ENCODE results near the gene KYAT1.

The KYAT1 gene

DNA sequence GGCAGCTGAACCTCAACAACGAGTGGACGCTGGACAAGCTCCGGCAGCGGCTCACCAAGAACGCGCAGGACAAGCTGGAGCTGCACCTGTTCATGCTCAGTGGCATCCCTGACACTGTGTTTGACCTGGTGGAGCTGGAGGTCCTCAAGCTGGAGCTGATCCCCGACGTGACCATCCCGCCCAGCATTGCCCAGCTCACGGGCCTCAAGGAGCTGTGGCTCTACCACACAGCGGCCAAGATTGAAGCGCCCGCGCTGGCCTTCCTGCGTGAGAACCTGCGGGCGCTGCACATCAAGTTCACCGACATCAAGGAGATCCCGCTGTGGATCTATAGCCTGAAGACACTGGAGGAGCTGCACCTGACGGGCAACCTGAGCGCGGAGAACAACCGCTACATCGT is 26.6 kb upstream of the KYAT1 start:
- no peak for DNase-seq (ENCODE audit: low spot score)

DNA sequence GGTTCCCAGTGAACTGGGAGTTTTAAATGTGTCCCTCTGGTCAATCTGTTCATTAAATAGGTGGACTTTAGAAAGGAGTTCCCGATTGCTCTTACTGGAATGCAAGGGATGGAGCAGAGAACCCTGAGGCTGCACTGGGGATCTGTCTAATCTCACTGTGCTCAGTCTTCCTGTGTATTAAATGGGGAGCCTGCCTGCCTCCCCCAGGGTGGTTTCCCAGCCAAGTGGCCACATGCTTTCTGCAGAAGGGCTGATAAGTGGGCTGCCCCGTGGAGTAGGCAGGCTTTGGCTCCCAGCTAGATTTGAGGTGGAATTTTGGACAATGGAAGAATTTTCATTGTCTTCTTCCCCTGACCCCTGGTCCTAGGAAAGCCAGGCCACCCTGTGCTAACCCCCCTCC is 25.0 kb upstream of the KYAT1 start:
- no peak for DNase-seq (ENCODE audit: low spot score)

DNA sequence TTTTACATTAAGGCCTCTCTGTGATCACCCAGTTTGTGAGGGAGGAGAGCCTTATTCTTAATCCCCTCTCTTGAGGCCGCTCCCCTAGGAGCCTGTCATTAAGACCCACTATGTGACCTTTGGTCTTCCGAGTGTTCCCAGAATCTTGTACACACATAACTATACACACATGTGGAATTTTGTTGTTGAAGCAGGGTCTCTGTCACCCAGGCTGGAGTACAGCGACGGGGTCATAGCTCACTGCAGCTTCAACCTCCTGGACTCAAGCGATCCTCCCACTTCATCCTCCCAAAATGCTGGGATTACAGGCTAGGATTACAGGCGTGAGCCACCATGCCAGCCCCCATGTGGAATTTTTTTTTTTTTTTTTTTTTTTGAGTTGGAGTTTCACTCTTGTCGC is 24.2 kb upstream of the KYAT1 start:
- no peak for DNase-seq (ENCODE audit: low spot score)

DNA sequence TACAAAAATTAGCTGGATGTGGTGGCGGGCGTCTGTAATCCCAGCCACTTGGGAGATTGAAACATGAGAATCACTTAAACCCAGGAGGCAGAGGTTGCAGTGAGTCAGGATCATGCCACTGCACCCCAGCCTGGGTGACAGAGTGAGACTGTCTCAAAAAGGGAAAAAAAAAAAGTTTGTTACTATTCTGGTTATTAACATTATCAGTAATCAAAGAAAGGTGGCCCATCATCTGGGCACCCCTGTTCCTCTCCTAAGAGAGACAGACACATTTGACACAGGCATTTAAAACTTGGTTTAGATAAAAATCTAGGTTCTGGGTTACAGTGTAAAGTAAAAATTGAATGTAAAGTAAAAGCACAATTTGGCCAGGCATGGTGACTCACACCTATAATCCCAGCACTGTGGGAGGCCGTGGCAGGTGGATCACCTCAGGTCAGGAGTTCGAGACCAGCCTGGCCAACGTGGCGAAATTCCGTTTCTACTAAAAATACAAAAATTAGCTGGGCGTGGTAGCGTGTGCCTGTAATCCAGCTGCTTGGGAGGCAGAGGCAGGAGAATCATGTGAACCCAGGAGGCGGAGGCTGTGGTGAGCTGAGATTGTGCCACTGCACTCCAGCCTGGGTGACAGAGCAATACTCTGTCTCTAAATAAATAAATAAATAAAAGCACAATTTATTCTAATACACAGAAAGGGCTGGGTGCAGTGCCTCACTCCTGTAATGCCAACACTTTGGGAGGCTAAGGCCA is 22.3 kb upstream of the KYAT1 start:
- no peak for DNase-seq (ENCODE audit: low spot score)

DNA sequence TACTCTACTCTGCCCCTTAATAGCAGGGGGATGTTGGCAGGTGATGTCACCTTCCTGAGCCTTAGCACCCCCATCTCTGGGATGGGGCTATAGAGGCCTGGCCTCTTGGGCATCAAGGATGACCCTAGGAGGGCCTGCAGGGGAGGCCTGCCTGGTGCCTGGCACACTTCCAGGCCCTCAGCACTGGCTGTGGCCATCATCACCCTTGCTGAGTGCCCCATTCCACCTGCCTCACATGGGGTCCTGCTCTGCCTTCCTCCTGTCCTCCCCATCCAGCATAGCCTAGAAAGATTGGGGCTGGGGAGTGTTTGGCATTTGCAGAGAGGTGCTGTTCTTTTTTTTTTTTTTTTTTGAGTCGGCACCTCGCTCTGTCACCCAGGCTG is 21.3 kb upstream of the KYAT1 start:
- DNase-seq (ENCODE audit: low spot score), result no peak

DNA sequence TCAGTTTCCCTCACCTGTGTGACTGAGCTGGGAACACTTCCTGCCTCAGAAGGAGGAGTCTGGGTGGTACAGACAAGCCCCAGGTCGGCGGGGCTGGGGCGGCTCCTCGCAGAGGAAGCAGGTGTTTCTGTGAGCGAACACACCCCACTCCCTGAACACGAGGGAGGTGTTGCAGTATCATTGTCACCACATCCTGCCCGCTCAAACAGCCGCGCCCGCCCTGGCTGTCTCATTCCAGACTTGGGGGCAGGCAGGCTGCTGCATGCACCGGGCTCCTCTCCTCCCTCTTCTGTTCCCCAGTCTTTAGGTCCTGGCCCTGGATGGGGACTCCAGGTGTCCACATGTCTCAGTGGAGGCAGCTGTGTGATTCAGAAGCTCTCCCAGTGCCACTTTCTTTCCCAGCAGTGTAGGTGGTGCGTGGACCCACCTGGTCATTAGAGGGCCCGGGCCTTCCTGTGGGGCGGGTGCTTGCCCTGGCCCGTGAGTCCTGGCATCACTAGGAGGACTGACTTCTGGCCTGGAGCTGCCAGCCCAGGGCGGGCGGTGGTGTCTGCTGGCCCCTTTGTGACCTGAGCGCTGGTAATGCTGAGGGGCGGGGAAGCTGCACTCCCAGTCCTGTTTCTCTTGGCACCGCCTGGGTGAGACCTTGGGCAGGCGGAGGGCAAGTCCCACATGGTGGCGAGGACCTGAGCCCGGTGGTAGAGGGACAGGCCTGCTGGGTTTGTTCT is 20.8 kb upstream of the KYAT1 start:
- no peak for DNase-seq (ENCODE audit: low spot score)

DNA sequence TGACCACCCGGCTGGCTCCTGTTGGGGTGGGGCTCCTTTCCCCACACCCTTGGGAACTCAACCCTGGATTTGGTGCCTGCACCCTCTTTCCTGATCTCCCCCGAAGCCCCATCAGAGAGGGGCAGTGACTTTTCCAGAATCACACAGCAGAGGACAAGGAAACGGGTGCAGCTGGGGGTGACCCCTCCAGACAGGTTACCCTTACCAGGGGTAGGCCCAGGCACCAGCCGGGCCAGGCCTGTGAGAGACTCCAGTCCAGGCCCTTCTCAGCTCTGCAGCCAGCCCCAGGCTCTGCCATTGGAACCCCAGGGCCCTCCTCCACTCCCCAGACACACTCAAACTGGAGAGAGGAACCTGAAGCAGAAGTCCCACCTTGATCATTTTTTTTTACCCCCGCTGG is 20.1 kb upstream of the KYAT1 start:
- no peak for DNase-seq (ENCODE audit: low spot score)

DNA sequence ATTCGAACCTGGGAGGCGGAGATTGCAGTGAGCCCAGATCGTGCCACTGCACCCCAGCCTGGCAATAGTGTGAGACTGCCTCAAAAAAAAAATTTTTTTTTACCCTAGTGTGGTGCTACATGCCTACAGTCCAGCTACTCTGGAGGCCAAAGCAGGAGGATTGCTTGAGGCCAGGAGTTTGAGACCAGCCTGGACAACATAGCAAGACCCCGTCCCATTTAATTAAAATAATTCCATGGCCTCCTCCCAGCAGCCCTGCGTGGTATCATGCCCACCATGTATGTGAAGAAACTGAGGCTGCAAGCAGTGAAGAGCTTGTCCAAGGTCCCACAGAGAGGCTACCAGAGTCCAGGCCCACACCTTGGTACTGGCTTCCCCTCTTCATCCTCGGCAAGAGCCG is 19.6 kb upstream of the KYAT1 start:
- no peak for DNase-seq (ENCODE audit: low spot score)

DNA sequence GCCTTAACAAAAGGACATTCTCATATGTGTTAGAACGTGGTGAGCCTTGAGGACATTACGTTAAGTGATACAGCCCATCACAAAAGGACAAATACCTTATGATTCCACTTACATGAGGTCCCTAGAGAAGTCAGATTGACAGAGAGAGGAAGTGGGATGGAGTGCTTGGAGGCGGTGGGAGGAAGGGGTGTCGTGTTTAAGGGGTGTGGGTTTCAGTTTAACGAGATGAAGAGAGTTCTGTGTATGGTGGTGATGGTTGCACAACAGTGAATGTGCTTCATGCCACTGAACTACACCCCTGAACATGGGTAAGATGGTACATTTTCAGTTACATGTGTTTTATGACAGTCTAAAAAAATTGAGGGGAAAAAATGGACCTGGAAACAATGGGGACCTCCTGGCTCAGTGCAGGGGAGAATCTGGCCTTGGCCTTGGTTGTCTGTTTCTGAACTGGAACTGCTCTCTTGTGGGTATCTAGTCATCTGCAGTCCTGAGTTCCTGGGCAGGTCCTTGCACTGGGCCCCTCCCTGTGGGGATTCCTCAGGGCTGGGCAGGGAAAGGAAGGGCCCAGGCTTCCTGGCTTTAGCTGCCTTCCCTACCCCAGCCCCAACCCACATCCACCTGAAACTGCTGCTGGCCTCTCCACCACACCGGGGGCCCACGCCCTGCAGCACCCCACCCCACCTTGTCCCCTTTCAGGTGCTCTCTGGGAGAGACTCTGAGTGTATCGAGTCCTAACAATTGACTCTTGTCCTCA is 18.0 kb upstream of the KYAT1 start:
- peak; percentile 31 for DNase-seq (ENCODE audit: low spot score)

DNA sequence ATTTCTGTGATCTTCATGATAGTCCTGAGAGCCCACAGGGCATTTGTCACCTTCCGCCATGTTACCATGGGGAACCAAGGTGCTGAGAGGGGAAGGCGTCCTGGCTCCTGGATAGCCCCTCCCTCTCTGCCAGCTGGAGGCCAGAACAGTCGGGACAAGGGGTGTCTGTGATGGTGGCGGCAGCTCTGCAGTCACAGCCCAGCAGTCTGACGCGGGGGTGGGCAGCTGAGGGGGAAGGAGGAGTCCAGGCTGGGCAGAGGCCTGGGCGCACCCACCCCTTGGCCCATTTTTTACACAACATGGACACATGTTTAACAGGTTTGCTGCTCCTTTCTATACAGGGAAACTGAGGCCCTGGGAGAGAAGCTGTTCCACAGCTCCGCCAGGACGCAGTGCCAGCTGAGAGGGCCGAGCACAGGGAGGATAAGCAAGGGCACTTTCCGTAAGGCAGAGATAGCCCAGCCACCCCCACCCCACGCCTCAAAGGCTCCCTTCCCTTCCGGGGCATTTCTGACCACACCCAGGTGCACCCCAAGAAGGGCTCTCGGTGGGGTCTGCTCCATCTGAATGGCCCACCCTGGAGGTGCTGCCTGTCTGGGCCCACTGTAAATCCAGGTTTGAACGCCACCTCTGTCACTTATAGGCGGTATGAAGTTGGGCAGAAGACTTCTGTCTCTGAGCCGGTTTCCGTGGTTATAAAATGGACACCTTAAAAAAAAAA is 17.3 kb upstream of the KYAT1 start:
- DNase-seq (ENCODE audit: low spot score), result no peak

DNA sequence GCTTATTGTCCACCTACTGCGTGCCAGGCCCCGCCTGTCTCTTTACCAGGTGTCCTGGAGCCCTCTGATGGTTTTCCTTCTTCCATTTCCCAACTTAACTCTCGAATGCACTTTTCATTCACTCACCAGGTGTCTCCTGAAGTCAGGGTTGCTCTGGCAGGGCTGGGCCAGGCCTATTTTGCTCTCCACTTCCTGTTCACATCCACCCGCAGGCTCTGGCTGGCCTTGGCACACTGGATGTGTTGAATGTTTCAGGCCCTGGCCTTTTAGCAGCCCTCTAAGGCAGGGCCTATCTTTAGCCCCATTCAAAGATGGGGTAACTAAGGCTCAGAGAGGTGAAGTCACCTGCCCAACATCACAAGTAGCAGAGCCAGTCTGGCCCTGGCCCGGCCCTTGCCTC is 16.6 kb upstream of the KYAT1 start:
- DNase-seq (ENCODE audit: low spot score), result no peak

DNA sequence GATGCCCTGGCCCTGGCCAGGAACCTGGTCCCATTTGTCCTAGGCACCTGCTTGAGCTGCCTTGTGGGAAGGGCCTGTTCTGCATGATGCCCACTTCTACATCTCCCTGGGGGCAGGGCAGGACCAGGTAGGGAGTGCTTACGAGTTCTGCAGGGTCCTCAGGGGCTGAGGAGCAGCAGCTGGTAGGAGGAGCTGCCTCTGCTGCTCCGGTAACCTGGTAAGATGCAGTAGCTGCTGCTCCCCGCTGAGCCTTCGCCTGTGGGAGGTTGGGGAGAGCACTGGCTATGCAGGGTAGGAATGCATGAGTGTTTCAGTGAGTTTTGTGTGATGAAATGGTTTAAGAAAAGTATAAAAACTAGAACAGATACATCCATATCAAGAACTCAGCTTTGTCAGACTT is 13.8 kb upstream of the KYAT1 start:
- no peak for DNase-seq (ENCODE audit: low spot score)

DNA sequence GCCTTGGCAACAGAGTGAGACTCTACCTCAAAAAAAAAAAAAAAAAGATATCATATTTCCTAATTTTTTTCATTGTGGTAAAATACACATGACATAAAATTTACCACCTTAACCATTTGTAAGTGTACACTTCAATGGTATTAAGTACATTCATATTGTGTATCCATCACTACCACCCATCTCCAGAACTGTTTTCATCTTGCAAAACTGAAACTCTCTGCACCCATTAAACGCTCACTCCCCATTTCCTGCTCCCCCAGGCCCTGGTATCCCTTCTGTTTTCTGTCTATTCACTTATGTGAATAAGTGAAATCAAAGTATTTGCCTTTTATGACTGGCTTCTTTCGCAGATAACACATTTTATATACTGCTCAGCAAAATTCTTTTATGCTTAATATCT is 13.0 kb upstream of the KYAT1 start:
- no peak for DNase-seq (ENCODE audit: low spot score)

DNA sequence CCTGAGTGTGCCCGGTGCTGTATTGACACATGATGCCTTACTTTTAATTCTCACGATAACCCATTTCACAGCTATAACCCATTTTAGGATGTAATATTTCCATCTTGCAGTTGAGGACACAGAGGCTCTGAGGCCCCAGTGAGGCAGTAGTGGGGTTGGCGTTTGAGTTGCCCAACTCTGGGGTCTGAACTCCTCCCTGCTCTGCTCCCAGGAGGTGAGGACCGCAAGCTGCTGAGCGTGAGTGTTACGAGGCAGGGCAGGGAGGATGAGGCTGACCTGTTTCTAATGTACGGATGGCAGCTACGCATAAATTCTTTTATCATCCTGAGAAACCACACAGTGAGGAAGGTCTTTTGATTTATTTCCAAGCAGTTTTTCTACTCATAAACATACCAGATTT is 11.6 kb upstream of the KYAT1 start:
- no peak for DNase-seq (ENCODE audit: low spot score)

DNA sequence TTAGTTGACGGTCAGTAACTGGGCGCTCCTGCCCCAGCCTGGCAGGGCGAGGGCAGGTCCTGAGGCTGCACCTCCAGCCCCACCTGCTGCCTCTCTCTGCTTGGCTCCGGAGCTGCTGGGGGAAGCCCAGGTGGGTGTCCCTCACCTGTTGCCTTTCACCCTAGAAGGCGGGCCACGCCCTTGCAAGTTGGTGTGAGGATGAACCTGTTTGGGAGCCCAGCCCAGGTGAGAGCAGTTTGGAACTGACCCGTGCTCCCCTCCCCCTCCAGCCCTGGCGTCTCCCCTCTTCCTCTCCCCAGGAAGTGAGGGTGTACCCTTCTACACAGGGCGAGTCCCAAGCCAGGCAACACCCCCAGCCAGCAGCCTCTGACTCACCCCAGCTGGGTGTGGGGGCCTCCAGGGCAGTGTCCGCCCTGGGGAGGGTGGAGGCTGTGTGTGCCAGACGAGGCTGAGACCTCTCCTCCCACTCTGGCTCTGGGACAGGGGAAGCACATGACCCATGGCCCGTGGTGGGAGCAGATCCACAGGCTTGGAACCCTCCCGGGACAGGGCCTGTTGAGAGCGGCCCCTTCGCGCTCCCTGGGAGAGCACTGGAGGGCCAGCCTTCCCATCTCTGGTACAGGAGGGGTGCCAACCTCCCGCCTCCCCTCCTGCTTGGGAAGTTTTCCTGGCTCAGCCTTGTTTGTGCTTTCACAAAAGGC is 10.6 kb upstream of the KYAT1 start:
- peak; percentile 96 for DNase-seq (ENCODE audit: low spot score)

DNA sequence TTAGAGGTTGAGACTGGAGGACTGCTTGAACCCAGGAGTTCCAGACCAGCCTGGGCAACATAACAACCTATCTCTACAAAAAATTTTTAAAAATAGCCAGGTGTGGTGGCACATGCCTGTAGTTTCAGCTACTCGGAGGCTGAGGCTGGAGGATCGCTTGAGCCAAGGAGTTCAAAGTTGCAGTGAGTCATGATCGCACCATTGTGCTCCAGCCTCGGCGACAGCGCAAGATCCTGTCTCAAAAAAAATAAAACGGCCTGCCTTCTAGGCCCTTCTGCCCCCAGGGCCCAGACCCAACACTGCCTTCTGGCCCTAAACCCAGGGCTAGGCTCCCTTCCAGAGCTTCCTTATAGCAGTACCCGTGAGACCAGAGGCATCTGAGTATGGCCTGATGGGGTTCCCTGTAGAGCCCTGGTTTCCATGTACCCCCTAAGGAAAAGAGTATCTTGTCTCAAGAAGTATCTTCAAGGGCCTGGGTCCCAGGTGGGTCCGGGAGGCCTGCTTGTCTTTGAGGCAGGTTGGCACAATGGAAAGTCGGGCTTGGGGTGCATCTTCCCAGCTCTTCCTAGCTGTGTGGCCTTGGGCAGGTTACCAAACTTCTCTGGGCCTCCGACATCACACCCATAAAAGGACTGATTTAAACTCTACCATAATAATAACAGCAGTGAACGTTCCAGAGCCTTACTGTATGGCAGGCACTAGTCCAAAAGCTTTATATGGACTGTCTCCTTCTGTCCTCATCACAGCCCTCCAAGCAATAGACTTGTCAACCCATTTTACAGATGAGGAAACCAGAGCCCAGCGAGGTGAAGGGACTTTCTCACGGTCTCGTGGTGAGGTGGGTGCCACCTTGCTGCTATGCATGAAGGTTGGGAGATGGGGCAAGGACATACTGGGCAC is 9.8 kb upstream of the KYAT1 start:
- DNase-seq (ENCODE audit: low spot score), result no peak

DNA sequence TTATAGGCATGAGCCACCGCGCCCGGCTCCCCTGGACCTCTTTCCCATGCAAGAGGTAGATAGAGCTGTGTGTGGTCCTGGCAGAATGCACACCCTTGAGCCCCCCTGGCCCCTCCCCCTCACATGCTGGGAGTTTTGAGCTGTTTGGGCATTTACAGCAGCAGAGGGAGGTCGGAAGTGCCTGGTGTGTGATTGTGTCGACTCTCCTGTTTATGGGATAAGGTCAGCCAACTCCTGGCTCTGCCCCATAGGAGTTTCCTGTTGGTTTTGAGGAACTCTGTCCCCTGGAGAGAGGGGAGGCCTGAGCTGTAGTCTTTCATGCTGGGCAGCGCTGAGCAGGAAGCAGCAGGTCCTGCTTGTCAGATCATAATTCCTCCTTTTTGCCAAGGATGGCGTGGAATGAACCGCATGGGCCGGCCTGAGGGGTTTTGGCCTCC is 6.2 kb upstream of the KYAT1 start:
- DNase-seq (ENCODE audit: low spot score), result no peak

DNA sequence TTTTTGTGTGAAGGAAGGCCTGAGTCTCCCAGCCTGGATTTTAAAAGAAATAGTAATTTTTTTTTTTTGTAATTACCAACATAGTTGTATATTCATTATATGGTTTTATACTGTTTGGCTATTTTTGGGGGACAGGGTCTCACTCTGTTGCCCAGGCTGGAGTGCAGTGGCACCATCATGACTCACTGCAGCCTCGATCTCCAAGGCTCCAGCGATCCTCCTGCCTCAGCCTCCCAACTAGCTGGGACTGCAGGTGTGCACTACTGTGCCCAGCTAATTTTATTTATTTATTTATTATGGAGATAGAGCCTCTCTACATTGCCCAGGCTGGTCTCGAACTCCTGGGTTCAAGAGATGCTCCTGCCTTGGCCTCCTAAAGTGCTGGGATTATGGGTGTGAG is 5.3 kb upstream of the KYAT1 start:
- no peak for DNase-seq (ENCODE audit: low spot score)

DNA sequence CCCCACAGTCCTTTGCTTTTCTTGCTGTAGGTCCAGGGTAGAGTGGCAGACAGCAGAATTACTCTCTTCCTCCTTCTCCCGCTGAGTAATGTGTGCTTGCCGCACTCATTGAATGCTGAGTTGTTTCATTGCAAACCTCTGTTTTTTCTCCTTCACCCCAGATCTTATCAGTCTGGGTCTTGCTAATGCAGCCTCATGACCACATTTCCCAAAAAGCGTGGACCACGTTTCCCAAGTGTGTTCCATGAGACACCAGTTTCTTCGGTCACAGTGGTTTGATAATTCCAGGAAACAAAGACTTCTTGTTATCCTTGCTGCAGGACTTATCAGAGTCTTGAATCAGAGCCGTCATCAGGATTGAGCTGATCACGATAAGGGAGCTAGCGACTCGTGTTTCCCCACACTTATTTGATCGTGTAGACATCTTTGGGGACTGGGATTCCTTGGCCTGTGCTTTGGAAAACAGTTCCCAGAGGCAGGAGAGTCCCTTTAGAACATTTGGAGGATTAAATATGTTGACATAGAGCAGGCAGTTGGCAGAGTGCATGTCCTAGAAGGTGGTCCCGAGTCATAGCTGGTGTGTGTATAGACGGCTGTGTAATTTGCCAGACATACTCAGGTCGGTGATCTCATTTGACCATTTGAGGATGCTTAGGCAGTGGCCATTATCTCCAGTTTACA is 4.6 kb upstream of the KYAT1 start:
- DNase-seq (ENCODE audit: low spot score), result no peak

DNA sequence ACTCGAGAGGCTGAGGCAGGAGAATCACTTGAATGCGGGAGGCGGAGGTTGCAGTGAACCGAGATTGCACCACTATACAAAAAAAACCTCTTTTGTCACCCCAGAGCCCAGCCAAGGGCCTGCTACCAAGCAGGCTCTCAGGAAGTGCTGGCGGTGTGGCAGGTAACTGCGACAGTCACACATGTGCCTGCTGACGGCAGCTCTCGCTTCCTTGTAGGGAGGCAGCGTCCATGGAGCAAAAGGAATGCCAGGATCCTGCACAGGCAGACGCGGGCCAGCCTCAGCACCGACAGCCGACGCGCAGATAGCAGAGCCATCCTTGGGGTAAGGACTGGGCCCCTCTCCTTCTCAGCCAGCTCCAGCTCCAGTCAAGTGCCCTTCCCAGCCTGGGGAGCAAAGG is 4.0 kb upstream of the KYAT1 start:
- DNase-seq (ENCODE audit: low spot score), result no peak

Measured in AG08395 (cell line).